MCF 10A (cell line): Measurements from ENCODE around the gene IGFN1. TPM values are rescaled to one million over a fixed set of nuclear protein-coding genes. Genes with fewer than 3 reads are reported as not detected.

Source experiments
- BruUV-seq: library from RNA; stranded (reverse); fragments of 400-500 nt; replicated peaks from 2 replicates; lab custom pipeline; 2021; lab: Mats Ljungman, UMichigan
- CTCF ChIA-PET: fragments of 300-600 bp; sonication (Branson Sonifier 250); formaldehyde crosslinking; extraction: SDS; loops from one replicate; lab custom pipeline; 2021; ENCODE audit warnings: antibody characterized with exemption, inconsistent platforms; lab: Yijun Ruan, JAX
- POLR2A ChIA-PET: fragments of 300-600, 350-650 bp; sonication (Branson Sonifier 250); formaldehyde crosslinking; extraction: SDS; loops from one replicate; lab custom pipeline; 2020; ENCODE audit warnings: antibody characterized with exemption, inconsistent platforms; lab: Yijun Ruan, JAX
- DNase-seq: peaks from one replicate; pipeline ENCODE4 v3.0.0-alpha.2; 2018; ENCODE audit not compliant: unreplicated experiment
- H3K27ac Mint-ChIP-seq: one replicate; pipeline ENCODE4 v1.8.0; 2022; ENCODE audit warnings: mild to moderate bottlenecking, low read depth, mixed read lengths; ENCODE audit not compliant: unreplicated experiment
- H3K27me3 Mint-ChIP-seq: one replicate; pipeline ENCODE4 v1.8.0; 2022; ENCODE audit warnings: mixed read lengths; ENCODE audit not compliant: insufficient read depth, unreplicated experiment
- H3K36me3 Mint-ChIP-seq: one replicate; pipeline ENCODE4 v1.8.0; 2022; ENCODE audit warnings: mild to moderate bottlenecking, moderate library complexity, mixed read lengths; ENCODE audit not compliant: insufficient read depth, unreplicated experiment
- H3K4me1 Mint-ChIP-seq: one replicate; pipeline ENCODE4 v1.8.0; 2022; ENCODE audit warnings: mixed read lengths; ENCODE audit not compliant: insufficient read depth, unreplicated experiment
- H3K4me3 Mint-ChIP-seq: one replicate; pipeline ENCODE4 v1.8.0; 2022; ENCODE audit warnings: mild to moderate bottlenecking, moderate library complexity, mixed read lengths; ENCODE audit not compliant: unreplicated experiment
- H3K9me3 Mint-ChIP-seq: one replicate; pipeline ENCODE4 v1.8.0; 2022; ENCODE audit warnings: mixed read lengths; ENCODE audit not compliant: unreplicated experiment
- intact Hi-C: fragments of 100-400 bp; cut with micrococcal nuclease; formaldehyde crosslinking; loops from 2 replicates; pipeline ENCODE4 v1.14.1; 2022
- total RNA-seq: library from RNA; stranded (reverse); gene quantifications from 2 replicates; pipeline ENCODE4 v1.2.3, GENCODE V29; 2022
- TF ChIP-seq, protein P1 (sequence below): fragments of 200-600 bp; IDR thresholded peaks from one replicate; pipeline ENCODE4 v1.8.0; 2022; ENCODE audit warnings: antibody characterized with exemption, mild to moderate bottlenecking; ENCODE audit not compliant: unreplicated experiment

Gene IGFN1
- total RNA-seq, 1 experiment from 2014 or later: 0.26 TPM

DNA sequence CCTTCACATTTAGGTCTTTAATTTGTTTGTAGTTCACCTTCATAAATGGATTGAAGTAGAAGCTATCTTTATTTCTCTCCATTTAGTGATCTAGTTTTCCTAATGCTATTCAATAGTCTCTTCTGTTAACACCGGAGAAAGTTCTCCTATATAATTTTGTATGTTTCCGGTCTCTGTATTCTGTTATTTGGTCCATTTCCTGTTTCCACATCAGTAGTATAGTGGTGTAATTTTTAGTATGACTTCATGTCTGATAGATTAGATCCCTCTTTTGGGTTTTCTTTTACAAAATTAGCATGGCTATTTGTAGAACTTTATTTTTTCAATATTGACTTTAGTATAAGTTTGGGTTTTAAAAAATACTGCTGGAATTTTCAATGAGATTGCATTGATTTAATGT, 51.1 kb downstream of the IGFN1 start:
- Mint-ChIP-seq H3K9me3 (no peaks in the 10 kb centered on the region), H3K27me3 (peaks cover 66% of the 10 kb centered on the region), H3K36me3 (no peaks in the 10 kb centered on the region), H3K4me1 (peaks cover 7% of the 10 kb centered on the region), H3K4me3 (no peak overlapping the region), H3K27ac (no peak overlapping the region)
- no TSS peak for BruUV-seq
- TF ChIP-seq, protein P1, sequence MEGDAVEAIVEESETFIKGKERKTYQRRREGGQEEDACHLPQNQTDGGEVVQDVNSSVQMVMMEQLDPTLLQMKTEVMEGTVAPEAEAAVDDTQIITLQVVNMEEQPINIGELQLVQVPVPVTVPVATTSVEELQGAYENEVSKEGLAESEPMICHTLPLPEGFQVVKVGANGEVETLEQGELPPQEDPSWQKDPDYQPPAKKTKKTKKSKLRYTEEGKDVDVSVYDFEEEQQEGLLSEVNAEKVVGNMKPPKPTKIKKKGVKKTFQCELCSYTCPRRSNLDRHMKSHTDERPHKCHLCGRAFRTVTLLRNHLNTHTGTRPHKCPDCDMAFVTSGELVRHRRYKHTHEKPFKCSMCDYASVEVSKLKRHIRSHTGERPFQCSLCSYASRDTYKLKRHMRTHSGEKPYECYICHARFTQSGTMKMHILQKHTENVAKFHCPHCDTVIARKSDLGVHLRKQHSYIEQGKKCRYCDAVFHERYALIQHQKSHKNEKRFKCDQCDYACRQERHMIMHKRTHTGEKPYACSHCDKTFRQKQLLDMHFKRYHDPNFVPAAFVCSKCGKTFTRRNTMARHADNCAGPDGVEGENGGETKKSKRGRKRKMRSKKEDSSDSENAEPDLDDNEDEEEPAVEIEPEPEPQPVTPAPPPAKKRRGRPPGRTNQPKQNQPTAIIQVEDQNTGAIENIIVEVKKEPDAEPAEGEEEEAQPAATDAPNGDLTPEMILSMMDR: no peak
- CTCF ChIA-PET: interaction anchor here (0.6 to 7.4 kb wide), 7 partner anchors 13 to 270 kb away, joined by 3 to 62 read pairs (median 5); no protein-coding TSS in a partner anchor
- POLR2A ChIA-PET: interaction anchor here (0.7 to 1.5 kb wide), 4 partner anchors 12 to 131 kb away, joined by 3 to 4 read pairs (median 3); no protein-coding TSS in a partner anchor
- intact Hi-C loops: no loop called here
- no peak for DNase-seq

- BruUV-seq: no TSS peak
- CTCF ChIA-PET: interaction anchor here (0.8 to 7.4 kb wide), 5 partner anchors 9 to 493 kb away, joined by 3 to 62 read pairs (median 6); no protein-coding TSS in a partner anchor
- DNase-seq: no peak
- no peak overlapping the region for H3K4me3 Mint-ChIP-seq
- peaks cover 33% of the 10 kb centered on the region for H3K27me3 Mint-ChIP-seq
- H3K27ac Mint-ChIP-seq: no peak overlapping the region
- POLR2A ChIA-PET: interaction anchor here (0.7 to 1.4 kb wide), 5 partner anchors 9 to 246 kb away, joined by 3 to 6 read pairs (median 3); no protein-coding TSS in a partner anchor
- TF ChIP-seq, protein P1: no peak
- no peaks in the 10 kb centered on the region for H3K36me3 Mint-ChIP-seq
- H3K4me1 Mint-ChIP-seq: peaks cover 7% of the 10 kb centered on the region
- H3K9me3 Mint-ChIP-seq: no peaks in the 10 kb centered on the region
- intact Hi-C loops: no loop called here
These were observed 54.5 kb downstream of the IGFN1 start for GRCh38 chr1:201245082-201245481.

DNA sequence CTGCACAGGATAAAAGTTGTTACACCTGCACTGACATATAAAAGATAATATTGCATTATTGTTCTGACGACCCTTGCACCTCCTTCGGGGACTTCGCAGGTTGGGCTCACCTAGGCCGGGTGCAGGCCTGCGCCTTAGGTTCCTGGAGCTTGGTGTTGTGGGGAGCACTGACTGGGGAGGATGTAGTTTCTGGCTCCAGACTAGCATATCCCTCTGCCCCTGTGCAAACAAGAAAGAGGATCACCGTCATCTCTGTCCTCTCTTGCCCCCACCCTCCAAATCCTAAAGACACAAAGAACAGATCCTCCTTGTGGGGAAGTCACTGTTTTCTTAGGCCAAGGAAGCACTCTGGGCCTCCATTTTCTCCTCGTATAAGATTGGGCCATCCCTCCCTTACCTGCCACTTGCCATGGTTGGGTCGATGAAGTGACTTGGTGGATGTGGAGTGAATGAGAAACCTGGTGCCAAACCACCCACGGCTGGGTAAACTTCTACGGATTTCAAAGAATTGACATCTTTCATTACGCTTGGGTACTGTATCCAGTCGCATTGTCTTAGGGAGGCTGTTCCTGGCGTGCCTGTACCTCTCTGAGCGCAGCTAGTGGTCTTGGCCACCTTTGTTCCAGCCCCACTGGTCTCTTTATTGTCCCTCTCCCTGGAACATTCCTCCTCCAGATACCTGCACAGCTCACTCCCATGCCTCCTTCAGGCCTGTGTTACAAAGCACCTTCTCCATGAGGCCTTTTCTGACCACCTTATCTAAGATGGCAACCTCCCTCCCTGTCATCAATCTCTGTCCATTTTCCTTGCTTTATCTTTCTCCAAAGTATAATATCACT, 58.3 kb downstream of the IGFN1 start:
- DNase-seq: no peak
- no peak overlapping the region for H3K27ac Mint-ChIP-seq
- BruUV-seq: no TSS peak
- ChIA-PET POLR2A (interaction anchor here (2.0 kb wide), 1 partner anchor 62 kb away, joined by 4 read pairs; no protein-coding TSS in a partner anchor), CTCF (interaction anchor here (0.6 to 8.7 kb wide), 6 partner anchors 11 to 166 kb away, joined by 3 to 550 read pairs (median 6); no protein-coding TSS in a partner anchor)
- H3K4me1 Mint-ChIP-seq: peaks cover 7% of the 10 kb centered on the region
- no peaks in the 10 kb centered on the region for H3K27me3 Mint-ChIP-seq
- no peaks in the 10 kb centered on the region for H3K36me3 Mint-ChIP-seq
- intact Hi-C loops: no loop called here
- TF ChIP-seq, protein P1: no peak
- no peaks in the 10 kb centered on the region for H3K9me3 Mint-ChIP-seq
- no peak overlapping the region for H3K4me3 Mint-ChIP-seq
